HepG2 (cell line): ENCODE results near the gene TAF1D. TPM values are rescaled to one million over a fixed set of nuclear protein-coding genes. Genes with fewer than 3 reads are reported as not detected.

Source experiments
- CEBPZ ChIP-seq: IDR thresholded peaks from 2 replicates; pipeline ENCODE4 v1.6.1; 2012; ENCODE audit warnings: low read length, improper control_type of control experiment
- FOSL2 ChIP-seq: sonication (generic); formaldehyde crosslinking; IDR thresholded peaks from 2 replicates; pipeline ENCODE4 v1.4.0; 2020; ENCODE audit warnings: missing genetic modification reagents
- GATAD1 ChIP-seq: IDR thresholded peaks from 2 replicates; pipeline ENCODE4 v1.6.1; 2016; ENCODE audit warnings: missing genetic modification reagents, missing compliant biosample characterization
- GPBP1L1 ChIP-seq: sonication (generic); formaldehyde crosslinking; IDR thresholded peaks from 2 replicates; pipeline ENCODE4 v1.5.0; 2020; ENCODE audit warnings: mild to moderate bottlenecking, missing genetic modification reagents
- HDAC6 ChIP-seq: fragments of 200-600 bp; sonication (generic); IDR thresholded peaks from 2 replicates; pipeline ENCODE4 v1.7.0; 2017; ENCODE audit warnings: mild to moderate bottlenecking, antibody characterized with exemption, low read length, low read depth
- LCORL ChIP-seq, 2 experiments: fragments of 450-650 bp in 1 of 2; sonication (generic) in 1 of 2; formaldehyde crosslinking in 1 of 2; IDR thresholded peaks; 2 replicates each; pipeline versions ENCODE4 v1.5.0 to v1.6.1; 2017 to 2020; ENCODE audit warnings: antibody characterized with exemption in 1 of 2, missing genetic modification reagents in 1 of 2
- MED8 ChIP-seq: sonication (generic); formaldehyde crosslinking; IDR thresholded peaks from 2 replicates; pipeline ENCODE4 v1.8.1; 2023; ENCODE audit warnings: mild to moderate bottlenecking, missing genetic modification reagents; ENCODE audit not compliant: insufficient replicate concordance
- PITX1 ChIP-seq: sonication (generic); formaldehyde crosslinking; IDR thresholded peaks from 2 replicates; pipeline ENCODE4 v1.5.1; 2020; ENCODE audit warnings: mild to moderate bottlenecking, missing genetic modification reagents
- RBM39 ChIP-seq: fragments of 200-400 bp; formaldehyde crosslinking; IDR thresholded peaks from one replicate; pipeline ENCODE4 v1.6.1; 2018; ENCODE audit warnings: antibody characterized with exemption, mild to moderate bottlenecking, low read depth, low read length; ENCODE audit not compliant: poor library complexity, severe bottlenecking
- SMARCE1 ChIP-seq: fragments of 450-650 bp; IDR thresholded peaks from 2 replicates; pipeline ENCODE4 v1.6.1; 2017; ENCODE audit warnings: borderline replicate concordance
- SOX6 ChIP-seq, 2 experiments: fragments of 450-650 bp in 1 of 2; sonication (generic) in 1 of 2; formaldehyde crosslinking in 1 of 2; IDR thresholded peaks; 2 replicates each; pipeline versions ENCODE4 v1.4.0 to v1.6.1; 2017 to 2020; ENCODE audit warnings: antibody characterized with exemption in 1 of 2, mild to moderate bottlenecking in 1 of 2, missing genetic modification reagents in 1 of 2
- ZFYVE20 ChIP-seq: sonication (generic); formaldehyde crosslinking; IDR thresholded peaks from 2 replicates; pipeline ENCODE4 v1.8.0; 2023; ENCODE audit warnings: low read depth, mild to moderate bottlenecking, moderate library complexity, missing genetic modification reagents, borderline replicate concordance
- ZNF124 ChIP-seq: sonication (generic); formaldehyde crosslinking; IDR thresholded peaks from 2 replicates; pipeline ENCODE4 v1.4.0; 2020; ENCODE audit warnings: missing genetic modification reagents
- ZNF143 ChIP-seq: sonication (generic); formaldehyde crosslinking; IDR thresholded peaks from 2 replicates; pipeline ENCODE4 v1.4.0; 2020; ENCODE audit warnings: missing genetic modification reagents
- ZNF17 ChIP-seq: sonication (generic); formaldehyde crosslinking; IDR thresholded peaks from 2 replicates; pipeline ENCODE4 v1.5.0; 2020; ENCODE audit warnings: mild to moderate bottlenecking, missing genetic modification reagents
- ZNF260 ChIP-seq: sonication (generic); formaldehyde crosslinking; IDR thresholded peaks from 2 replicates; pipeline ENCODE4 v1.4.0; 2020; ENCODE audit warnings: missing genetic modification reagents, low read depth, mild to moderate bottlenecking, borderline replicate concordance
- ZNF3 ChIP-seq: IDR thresholded peaks from 2 replicates; pipeline ENCODE4 v1.7.0; 2017; ENCODE audit warnings: inconsistent platforms
- ZNF687 ChIP-seq: sonication (generic); formaldehyde crosslinking; IDR thresholded peaks from 2 replicates; pipeline ENCODE4 v1.5.1; 2020; ENCODE audit warnings: mild to moderate bottlenecking, missing genetic modification reagents, moderate library complexity
- ZNF747 ChIP-seq: sonication (generic); formaldehyde crosslinking; IDR thresholded peaks from 2 replicates; pipeline ENCODE4 v1.8.1; 2023; ENCODE audit warnings: missing genetic modification reagents, mild to moderate bottlenecking, borderline replicate concordance
- ZNF776 ChIP-seq: sonication (generic); formaldehyde crosslinking; IDR thresholded peaks from 2 replicates; pipeline ENCODE4 v1.4.0; 2020; ENCODE audit warnings: mild to moderate bottlenecking, missing genetic modification reagents
- ZSCAN9 ChIP-seq: IDR thresholded peaks from 2 replicates; pipeline ENCODE4 v1.6.1; 2016; ENCODE audit warnings: borderline replicate concordance
- polyA plus RNA-seq, 8 experiments: library from polyadenylated mRNA; depleted of rRNA in 3 of 8; stranded (reverse) in 7 of 8; unstranded in 1 of 8; fragments of >200 nt; fragmentation: Illumina TruSeq in 4 of 8; extraction: Trizol in 4 of 8; gene quantifications; 2 replicates each; pipeline versions ENCODE4 v1.2.1 to v1.2.3, GENCODE V29; 2011 to 2016; ENCODE audit warnings: low read depth in 4 of 8, missing spikeins in 1 of 8, mixed read lengths in 1 of 8; ENCODE audit not compliant: insufficient read depth in 1 of 8
- total RNA-seq, 5 experiments: library from RNA; depleted of rRNA; stranded (reverse); fragments of >200 nt; fragmentation: Illumina TruSeq; extraction: Trizol; gene quantifications; 2 replicates each; pipeline ENCODE4 v1.2.3, GENCODE V29; 2016; ENCODE audit warnings: low read depth in 1 of 5

Gene TAF1D
- total and polyA plus RNA-seq, 2 of the 13 experiments (the other 11 are each of a cell fraction or from before 2014, with no cell fraction given): 132 to 207 TPM

GRCh38 chr11:93784145-93784934, 43.0 kb upstream of the TAF1D start, which contains the start of gene MED17 (continued):
- no peak for TF ChIP-seq GPBP1L1 (CRISPR knock-in tag)
- TF ChIP-seq ZFYVE20: no peak
- TF ChIP-seq ZNF124 (CRISPR knock-in tag): 0 out of 2 replicates have a peak, but pooled peaks have one; percentile 20
- peak; percentile 62; the same call in 1 of the 2 replicates for TF ChIP-seq ZNF776 (CRISPR knock-in tag)
- TF ChIP-seq PITX1 (CRISPR knock-in tag): peak; percentile 65
- TF ChIP-seq HDAC6: no peak
- TF ChIP-seq ZNF143 (CRISPR knock-in tag): peak; percentile 79
- TF ChIP-seq CEBPZ: no peak
- peak; percentile 88 for TF ChIP-seq RBM39
- TF ChIP-seq MED8 (CRISPR knock-in tag): no peak
- TF ChIP-seq SOX6 (IDR thresholded peaks at IDR 0.05): no peak
- peak; percentile 64 for TF ChIP-seq SOX6 (CRISPR knock-in tag; IDR thresholded peaks at IDR 0.05)
- TF ChIP-seq GATAD1 (CRISPR knock-in tag): peak; percentile 82
- no peak for TF ChIP-seq SMARCE1
- TF ChIP-seq LCORL (IDR thresholded peaks at IDR 0.05): no peak
- TF ChIP-seq LCORL (CRISPR knock-in tag; IDR thresholded peaks at IDR 0.05): no peak
- no peak for TF ChIP-seq ZNF17 (CRISPR knock-in tag)
- TF ChIP-seq ZNF747 (CRISPR knock-in tag): peak; percentile 42; the same call in 1 of the 2 replicates
- no peak for TF ChIP-seq ZNF3 (CRISPR knock-in tag)
- TF ChIP-seq ZNF687 (CRISPR knock-in tag): peak; percentile 92
- no peak for TF ChIP-seq ZSCAN9 (CRISPR knock-in tag)
- TF ChIP-seq FOSL2 (CRISPR knock-in tag): peak; percentile 91
- no peak for TF ChIP-seq ZNF260
